DND-41 (cell line): ENCODE data around the gene ITGA8.

Source experiments
- EZH2 ChIP-seq: IDR thresholded peaks from 3 replicates; pipeline ENCODE4 v1.6.1; 2012; ENCODE audit warnings: borderline replicate concordance, low read depth, mild to moderate bottlenecking, moderate library complexity, low read length, inconsistent platforms; ENCODE audit not compliant: severe bottlenecking
- TF ChIP-seq, protein P1 (sequence below): IDR thresholded peaks from 2 replicates; pipeline ENCODE4 v1.5.1; 2012; ENCODE audit warnings: borderline replicate concordance, low read length, moderate library complexity, mild to moderate bottlenecking; ENCODE audit not compliant: poor library complexity, severe bottlenecking; ENCODE audit errors: extremely low read depth

DNA sequence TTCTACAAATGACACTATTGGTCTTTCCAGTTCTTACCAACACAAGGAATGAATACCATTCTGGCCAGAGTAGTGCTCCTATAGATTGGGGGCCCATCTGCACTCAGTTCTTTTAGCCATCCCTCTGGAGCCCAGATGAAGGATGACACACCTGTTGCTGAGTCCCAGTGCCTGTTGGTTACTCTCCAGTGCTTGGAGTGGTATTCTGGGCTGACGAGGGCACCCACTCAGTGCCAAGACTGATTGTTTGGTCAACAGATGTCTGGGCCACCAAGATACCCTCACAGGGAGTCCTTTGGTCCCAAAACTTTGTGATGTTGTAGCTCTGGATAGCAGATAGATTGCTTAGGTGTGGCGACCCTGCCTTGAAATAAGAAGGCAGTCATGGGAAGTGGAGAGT lies 23.7 kb upstream of the ITGA8 start:
- TF ChIP-seq, protein P1, sequence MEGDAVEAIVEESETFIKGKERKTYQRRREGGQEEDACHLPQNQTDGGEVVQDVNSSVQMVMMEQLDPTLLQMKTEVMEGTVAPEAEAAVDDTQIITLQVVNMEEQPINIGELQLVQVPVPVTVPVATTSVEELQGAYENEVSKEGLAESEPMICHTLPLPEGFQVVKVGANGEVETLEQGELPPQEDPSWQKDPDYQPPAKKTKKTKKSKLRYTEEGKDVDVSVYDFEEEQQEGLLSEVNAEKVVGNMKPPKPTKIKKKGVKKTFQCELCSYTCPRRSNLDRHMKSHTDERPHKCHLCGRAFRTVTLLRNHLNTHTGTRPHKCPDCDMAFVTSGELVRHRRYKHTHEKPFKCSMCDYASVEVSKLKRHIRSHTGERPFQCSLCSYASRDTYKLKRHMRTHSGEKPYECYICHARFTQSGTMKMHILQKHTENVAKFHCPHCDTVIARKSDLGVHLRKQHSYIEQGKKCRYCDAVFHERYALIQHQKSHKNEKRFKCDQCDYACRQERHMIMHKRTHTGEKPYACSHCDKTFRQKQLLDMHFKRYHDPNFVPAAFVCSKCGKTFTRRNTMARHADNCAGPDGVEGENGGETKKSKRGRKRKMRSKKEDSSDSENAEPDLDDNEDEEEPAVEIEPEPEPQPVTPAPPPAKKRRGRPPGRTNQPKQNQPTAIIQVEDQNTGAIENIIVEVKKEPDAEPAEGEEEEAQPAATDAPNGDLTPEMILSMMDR = no peak
- no peak for TF ChIP-seq EZH2
